Hematopoietic multipotent progenitor cell treated with erythropoietin and hydrocortisone succinate and interleukin-3 and kit ligand, for 8 days (in vitro differentiated cells): ENCODE results near the gene KLF2.

Source experiments
- DNase-seq: peaks from one replicate; pipeline ENCODE4 v3.0.0-alpha.2; 2015

KLF2 gene

DNA sequence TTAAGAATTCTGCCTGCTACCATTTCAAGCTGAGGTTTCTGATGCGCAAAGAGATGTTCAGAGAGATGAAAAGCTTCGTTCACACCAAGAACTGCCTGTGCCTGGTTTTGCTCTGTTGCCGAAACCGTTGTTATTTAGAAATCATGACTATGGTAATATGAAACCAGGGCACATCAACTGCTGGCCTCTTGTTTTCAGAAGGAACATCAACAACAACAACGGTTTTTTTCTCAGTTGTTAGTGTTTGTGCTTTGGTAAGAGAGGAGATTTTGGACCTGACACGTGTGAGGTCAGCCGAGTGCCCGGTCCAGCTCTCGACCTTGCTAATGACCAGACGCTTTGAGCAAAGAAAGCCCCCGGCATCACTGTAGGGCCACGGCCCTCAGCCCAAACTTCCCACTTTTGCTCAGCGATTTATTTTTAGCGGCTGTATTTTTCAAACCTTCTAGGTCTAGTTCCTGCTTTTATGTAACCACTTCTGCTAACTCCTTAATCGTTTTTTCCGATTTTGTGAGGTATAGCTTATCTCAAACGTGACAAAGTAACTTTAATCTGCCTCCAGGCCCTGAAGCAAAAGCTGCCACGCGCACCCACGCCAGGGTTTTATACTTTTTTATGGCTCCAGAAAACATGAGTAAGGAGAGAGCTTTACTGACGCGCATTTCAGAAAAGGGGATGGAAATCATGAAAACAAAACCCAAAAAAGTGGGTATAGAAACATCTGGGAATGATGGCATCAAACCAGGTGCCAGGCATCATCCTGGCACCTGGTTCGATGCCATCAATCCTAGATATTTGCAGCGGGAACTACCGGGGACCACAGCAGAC lies 42.0 kb downstream of the KLF2 start:
- no peak for DNase-seq

- DNase-seq, result no peak
Observed at GRCh38 chr19:16367261-16367683, 42.6 kb downstream of the KLF2 start.

- DNase-seq, result no peak
Observed at GRCh38 chr19:16368385-16369305, 44.0 kb downstream of the KLF2 start.

DNA sequence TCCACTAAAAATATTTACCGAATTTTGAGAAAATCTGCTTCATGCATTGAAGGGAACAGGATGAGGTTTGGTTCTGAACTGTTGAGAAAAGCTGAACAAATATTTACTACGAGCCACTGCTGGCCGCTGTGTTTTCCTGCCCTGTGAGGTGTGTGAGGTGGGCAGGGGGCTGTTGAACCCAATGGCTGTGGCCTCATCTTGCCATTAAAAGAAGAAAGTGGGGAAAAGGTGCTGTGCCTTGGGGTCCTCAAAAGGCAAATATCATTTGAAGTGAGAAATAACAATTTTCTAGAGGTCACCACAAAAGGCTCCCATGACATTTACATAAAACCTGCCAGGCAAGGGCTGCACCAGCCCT lies 44.7 kb downstream of the KLF2 start:
- DNase-seq, result no peak

DNA sequence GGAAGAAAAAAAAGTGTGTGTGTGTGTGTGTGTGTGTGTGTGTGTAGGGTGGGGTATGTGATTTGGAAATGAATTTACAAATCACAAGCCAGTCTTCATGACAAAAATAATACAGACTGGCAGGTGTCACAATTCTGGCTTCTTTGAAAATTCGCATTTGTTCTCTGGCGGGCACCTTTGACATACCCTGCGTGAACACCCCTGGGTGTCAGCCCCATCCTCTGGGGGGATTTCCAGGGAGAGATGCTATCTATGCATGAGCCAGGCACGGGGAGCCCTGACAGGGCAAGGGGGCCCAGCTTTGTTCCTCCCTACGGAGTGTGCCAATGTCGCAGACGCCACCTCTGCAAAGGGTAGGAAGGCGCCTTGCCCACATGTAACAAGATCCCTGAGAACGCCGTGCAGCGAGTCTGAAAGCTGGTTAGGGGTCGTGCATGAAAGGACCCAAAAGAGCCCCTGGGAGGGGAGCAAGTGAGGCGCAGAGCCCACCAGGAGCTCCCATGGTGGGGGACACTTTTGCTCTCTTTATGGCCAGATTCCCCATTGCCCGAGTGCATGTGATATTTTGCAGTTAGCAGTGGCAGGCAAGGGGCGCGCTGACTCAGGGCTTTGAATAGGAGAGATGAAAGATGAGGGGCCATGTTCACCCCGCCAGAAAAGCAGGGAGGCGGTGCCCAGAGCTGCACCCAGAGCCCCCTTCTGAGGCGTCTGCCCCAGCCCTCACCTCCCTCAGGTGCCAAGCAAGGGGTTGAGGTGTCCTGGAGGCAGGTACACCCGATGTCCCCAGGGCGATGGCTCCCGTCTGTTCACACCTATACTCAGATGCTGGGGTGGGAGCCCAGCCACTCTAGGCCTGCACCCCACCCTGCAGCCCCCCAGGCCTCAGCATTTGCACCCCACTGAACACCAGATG lies 45.3 kb downstream of the KLF2 start:
- no peak for DNase-seq

- no peak for DNase-seq
Observed at GRCh38 chr19:16370641-16371391, 46.2 kb downstream of the KLF2 start.

DNA sequence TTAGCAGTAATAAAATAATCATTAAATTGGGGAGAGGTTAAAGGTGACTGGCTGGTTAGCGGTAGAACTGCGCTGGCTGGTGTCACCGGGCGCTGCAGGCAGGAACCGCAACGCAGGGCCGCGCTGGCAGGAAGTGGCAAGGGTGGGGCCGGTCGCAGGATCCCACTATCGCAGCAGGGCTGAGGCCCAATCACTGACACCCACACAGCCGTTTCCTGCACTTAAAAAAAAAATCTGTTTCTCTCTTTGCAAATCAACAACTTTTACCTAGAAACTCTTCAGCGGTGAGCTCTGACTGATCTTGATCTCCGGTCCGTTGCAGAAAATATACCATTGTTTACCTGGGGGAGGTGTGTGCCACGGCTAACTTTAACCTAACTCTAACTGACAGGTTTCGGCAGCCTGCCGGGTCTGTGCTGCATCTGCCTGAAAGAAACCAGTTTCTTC lies 46.9 kb downstream of the KLF2 start:
- peak; percentile 83 for DNase-seq

DNA sequence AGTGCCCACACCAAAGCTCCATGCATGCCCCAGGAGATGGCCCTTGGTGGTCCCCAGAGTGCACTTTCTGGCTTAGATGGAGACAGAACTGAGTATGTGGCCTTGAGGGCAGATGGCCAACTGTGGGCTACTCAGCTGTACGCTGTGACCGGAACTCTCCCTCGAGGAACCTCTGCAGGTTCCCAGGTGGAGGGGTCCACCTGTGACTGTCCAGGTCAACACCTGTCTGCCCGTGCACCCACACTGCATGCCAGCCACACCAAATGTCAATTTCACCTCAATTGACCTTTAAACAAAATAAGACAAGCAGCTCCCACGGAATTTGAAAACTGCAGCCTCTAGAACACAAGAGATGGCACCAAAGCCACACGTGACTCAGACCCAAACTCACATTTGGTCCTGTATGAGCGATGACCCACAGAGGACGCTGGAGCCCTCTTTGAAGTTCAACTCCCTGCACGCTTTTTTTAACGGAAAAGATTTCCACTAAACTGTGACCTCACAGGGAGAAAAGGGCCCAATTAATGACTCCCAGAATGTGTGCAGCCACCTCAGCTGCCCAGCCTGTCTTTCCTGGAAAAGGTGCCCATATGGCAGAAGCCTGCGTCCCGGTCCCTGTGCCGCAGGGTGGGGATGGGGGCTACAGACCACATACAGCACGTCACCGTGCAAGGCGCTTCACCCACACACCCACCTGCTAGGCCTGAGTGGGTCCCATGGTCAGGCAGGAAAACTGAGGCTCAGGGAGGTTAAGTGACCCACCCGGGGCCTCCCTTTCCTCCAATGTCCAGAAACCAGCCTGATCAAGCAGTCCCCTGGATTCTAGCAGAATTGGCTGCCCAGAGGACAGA lies 47.7 kb downstream of the KLF2 start:
- no peak for DNase-seq

- no peak for DNase-seq
Observed at GRCh38 chr19:16373079-16373478, 48.5 kb downstream of the KLF2 start.

- DNase-seq, result no peak
Observed at GRCh38 chr19:16373532-16373931, 48.9 kb downstream of the KLF2 start.

DNA sequence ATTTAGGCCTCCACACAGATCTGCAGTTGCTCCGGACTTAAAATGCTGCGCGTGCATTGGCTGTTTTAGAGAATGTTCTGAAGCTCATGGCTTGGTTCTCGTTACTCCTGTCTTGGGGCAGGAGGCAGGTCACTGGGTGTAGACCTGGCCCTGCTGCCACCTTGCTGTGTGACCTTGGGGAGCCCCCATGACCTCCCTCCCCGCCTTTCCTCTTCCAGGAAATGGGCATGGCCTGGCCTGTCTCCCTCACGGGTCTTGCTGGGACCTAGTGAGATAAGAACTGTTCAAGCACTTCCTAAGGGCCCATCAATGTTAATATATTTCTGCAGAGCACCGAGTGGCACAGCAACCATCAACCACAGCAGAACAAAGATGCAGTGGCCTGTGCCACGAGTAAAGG lies 49.4 kb downstream of the KLF2 start:
- DNase-seq, result peak; percentile 36

- DNase-seq, result no peak
Observed at GRCh38 chr19:16374436-16374835, 49.8 kb downstream of the KLF2 start.

GRCh38 chr19:16375157-16375935 lies 50.7 kb downstream of the KLF2 start:
- DNase-seq, result no peak

- DNase-seq, result no peak
Observed at GRCh38 chr19:16375936-16376185, 51.2 kb downstream of the KLF2 start.

DNA sequence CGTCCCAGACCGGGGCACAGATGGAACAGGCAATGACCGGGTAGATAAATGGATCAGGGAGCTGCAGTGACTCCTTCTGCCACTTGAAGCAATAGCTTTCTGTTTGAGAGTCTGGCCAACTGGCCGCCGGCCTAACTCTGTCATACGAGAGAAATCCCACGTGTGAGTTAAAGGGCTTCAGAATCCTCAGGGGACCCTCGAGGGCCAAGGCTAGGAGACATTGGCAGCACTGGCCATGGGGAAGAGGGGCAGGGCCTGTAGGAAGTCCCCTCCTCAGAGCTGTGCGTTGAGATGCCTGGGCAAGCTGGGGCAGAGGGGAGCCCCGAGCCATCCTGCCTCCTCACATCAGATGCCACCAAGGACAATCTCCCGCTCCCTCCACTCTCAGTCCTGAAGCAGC lies 51.6 kb downstream of the KLF2 start:
- no peak for DNase-seq

- DNase-seq, result peak; percentile 27
Observed at GRCh38 chr19:16376649-16377048, 52.0 kb downstream of the KLF2 start.

- DNase-seq, result no peak
Observed at GRCh38 chr19:16377521-16377920, 52.9 kb downstream of the KLF2 start.
